Measurements from ENCODE around the gene NINJ2.

DNA sequence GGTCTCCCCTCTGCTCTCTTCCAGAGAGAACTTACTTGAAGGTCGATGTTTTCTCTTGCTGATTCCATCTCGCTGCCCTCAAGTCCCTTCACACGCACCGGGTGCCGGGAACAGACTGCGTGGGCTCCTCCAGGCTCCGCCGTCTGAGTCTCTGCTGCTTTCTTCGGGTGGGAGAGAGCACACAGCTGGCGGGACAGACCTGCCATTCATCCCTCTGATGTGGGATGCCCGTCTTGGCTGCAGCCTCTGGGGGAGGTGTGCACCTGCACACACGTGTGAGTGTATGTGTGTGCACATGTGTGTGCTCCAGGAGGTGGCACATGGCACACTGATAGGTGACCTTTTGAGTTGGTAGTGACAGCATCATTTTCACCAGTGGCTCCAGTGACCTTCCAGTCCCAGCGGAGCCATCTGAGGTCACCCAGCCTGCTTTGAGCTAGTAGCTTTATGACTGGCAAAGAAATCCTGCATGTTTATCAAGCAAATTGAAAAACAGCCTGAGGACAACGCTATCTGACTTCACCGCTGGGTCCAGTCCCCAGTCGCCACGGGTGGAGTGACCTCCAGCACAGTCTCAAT is at the start of gene NINJ2:
- TF ChIP-seq, protein P1, sequence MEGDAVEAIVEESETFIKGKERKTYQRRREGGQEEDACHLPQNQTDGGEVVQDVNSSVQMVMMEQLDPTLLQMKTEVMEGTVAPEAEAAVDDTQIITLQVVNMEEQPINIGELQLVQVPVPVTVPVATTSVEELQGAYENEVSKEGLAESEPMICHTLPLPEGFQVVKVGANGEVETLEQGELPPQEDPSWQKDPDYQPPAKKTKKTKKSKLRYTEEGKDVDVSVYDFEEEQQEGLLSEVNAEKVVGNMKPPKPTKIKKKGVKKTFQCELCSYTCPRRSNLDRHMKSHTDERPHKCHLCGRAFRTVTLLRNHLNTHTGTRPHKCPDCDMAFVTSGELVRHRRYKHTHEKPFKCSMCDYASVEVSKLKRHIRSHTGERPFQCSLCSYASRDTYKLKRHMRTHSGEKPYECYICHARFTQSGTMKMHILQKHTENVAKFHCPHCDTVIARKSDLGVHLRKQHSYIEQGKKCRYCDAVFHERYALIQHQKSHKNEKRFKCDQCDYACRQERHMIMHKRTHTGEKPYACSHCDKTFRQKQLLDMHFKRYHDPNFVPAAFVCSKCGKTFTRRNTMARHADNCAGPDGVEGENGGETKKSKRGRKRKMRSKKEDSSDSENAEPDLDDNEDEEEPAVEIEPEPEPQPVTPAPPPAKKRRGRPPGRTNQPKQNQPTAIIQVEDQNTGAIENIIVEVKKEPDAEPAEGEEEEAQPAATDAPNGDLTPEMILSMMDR (IDR thresholded peaks at IDR 0.05), result no peak
- TF ChIP-seq POLR2A (IDR thresholded peaks at IDR 0.05), result no peak
